HG02798 (cell line): Measurements from ENCODE around the gene OR7A5.
"Not testable (repeated sequence)": the region's sequence is repeated elsewhere in the genome, so short reads cannot be mapped to it uniquely, and the experiment has no call there.

Experiments
- ATAC-seq: cut with Tn5 transposase; IDR thresholded peaks from one replicate; pipeline ENCODE4 v1.9.1; 2021; ENCODE audit warnings: mild to moderate bottlenecking; ENCODE audit not compliant: unreplicated experiment, poor library complexity

The OR7A5 gene

DNA sequence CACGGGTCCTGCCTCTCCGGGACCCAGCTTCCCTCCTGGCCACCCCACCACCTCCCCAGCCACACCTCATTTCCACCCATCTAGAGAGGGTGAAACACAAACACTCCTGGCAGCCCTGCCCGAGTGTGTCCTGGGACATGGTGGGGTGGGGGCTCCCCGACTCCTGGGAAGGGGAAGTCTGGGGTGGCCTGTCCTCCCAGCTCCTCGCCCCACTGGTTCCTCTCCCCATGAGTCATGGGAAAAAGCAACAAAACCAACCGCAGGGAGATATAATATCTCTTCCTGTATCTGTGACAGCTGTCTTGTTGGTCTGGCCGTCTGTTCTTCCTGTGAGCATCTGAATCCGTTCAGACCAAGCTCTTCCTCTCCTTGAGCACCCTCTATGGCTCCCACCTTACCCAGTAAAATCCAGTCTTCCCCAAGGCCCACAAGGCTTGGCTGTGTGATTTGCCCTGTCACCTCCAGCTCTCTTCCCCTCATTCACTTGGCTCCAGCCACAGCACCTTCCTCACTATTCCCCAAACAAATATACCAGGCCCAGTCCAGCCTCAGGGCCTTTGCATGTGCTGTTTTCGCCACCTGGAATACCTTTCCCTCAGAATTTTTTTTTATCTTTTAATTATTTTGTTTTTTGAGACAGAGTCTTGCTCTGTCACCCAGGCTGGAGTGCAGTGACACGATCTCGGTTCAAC, 49.7 kb downstream of the OR7A5 start:
- peak; percentile 10 for ATAC-seq

- ATAC-seq: peak; percentile 39
Measured at GRCh38 chr19:14784730-14785101, 50.3 kb downstream of the OR7A5 start.

- not testable (repeated sequence) for ATAC-seq
Measured at GRCh38 chr19:14783410-14783998, 51.5 kb downstream of the OR7A5 start.

- ATAC-seq: no peak
Measured at GRCh38 chr19:14782626-14783409, 52.2 kb downstream of the OR7A5 start.

DNA sequence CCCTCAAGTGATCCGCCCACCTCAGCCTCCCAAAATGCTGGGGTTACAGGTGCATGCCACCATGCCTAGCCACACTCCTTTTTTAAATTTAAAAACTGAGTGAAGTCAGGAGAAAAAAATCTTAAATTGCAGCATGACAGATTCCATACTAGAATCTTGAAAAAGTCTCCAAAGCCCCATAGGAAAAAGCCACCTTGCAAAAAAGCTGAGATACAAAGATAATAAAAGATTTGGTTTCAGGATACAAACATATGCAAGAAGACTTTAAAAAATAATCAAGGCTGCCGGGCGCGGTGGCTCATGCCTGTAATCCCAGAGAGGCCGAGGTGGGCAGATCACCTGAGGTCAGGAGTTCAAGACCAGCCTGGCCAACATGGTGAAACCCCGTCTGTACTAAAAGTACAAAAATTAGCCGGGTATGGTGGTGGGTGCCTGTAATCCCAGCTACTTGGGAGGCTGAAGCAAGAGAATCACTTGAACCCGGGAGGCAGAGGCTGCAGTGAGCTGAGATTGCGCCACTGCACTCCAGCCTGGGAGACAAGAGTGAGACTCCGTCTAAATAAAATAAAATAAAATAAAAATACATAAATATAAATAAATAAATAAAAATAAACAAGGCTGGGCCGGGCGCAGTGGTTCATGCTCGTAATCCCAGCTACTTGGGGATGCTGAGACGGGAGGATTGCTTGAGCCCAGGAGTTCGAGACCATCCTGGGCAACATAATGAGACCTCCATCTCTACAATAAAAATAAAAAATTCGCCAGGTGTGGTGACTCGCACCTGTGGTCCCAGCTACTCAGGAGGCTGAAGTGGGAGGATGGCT, 53.1 kb downstream of the OR7A5 start:
- ATAC-seq: not testable (repeated sequence)

GRCh38 chr19:14780622-14781225, 54.3 kb downstream of the OR7A5 start:
- ATAC-seq: not testable (repeated sequence)

GRCh38 chr19:14779151-14779550, 55.8 kb downstream of the OR7A5 start:
- ATAC-seq: no peak

- ATAC-seq: not testable (repeated sequence)
Measured at GRCh38 chr19:14778110-14778845, 56.7 kb downstream of the OR7A5 start, which contains the start of gene ADGRE2. Gene ADGRE2 (minus strand): TSS chr19:14778560. CDS start chr19:14776756, 1,804 bp downstream.

DNA sequence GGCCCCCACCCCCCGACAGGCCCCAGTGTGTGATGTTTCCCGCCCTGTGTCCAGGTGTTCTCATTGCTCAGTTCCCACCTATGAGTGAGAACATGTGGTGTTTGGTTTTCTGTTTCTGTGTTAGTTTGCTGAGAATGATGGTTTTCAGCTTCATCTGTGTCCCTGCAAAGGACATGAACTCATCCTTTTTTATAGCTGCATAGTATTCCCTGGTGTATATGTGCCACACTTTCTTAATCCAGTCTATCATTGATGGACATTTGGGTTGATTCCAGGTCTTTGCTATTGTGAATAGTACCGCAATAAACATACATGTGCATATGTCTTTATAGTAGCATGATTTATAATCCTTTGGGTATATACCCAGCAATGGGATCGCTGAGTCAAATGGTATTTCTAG, 57.3 kb downstream of the OR7A5 start:
- not testable (repeated sequence) for ATAC-seq
